ENCODE measurements around the gene HS6ST3. TPM values are rescaled to one million over a fixed set of nuclear protein-coding genes. Genes with fewer than 3 reads are reported as not detected.

Gene HS6ST3
- total RNA-seq, 8 experiments from 2014 or later: 0.04 to 17.2 (median 4.5) TPM

- in situ Hi-C loops (cut with MboI; ENCODE audit: low pct_unique_long_range_greater_than_20kb in 2 of 9, low sequenced_read_pairs in 9 of 9, unreplicated experiment in 9 of 9): no loop called here
- H3K4me3 ChIP-seq: no peak overlapping the region
- no peak overlapping the region for H3K27ac ChIP-seq
- peak in 2 of 8 experiments; percentile 29 to 38 for ATAC-seq (replicated peaks in 6 of 8)
- WGBS, 10 experiments: 0 to 100% (median 90%) methylated on average over 1 to 4 of the region's 4 CpGs; no CpG with 5 or more reads in 2 of the 10 experiments
- H3K4me1 ChIP-seq (replicated peaks in 1 of 2): peaks cover 0 to 3% of the 10 kb centered on the region in 2 donors
These were observed 644.6 kb downstream of the HS6ST3 start for GRCh38 chr13:96734499-96734898.

- in situ Hi-C loops (cut with MboI; ENCODE audit: low pct_unique_long_range_greater_than_20kb in 2 of 9, low sequenced_read_pairs in 9 of 9, unreplicated experiment in 9 of 9): no loop called here
- Histone ChIP-seq H3K27ac (no peak overlapping the region), H3K4me3 (no peak overlapping the region), H3K4me1 (replicated peaks in 1 of 2) (peaks cover 28 to 36% of the 10 kb centered on the region in 2 donors)
- 0 to 75% (median 63%) methylated on average over 1 to 3 of the region's 3 CpGs for WGBS, 10 experiments
- peak in 4 of 8 experiments; percentile 23 to 65 (median 40) for ATAC-seq (replicated peaks in 6 of 8)
These were observed 651.9 kb downstream of the HS6ST3 start for GRCh38 chr13:96741779-96742178.

- peak in 4 of 8 experiments; percentile 18 to 69 (median 42) for ATAC-seq (replicated peaks in 6 of 8)
These were observed 653.6 kb downstream of the HS6ST3 start for GRCh38 chr13:96743296-96744089.

GRCh38 chr13:96744367-96745331 is 654.7 kb downstream of the HS6ST3 start:
- Histone ChIP-seq H3K4me1 (replicated peaks in 1 of 2) (peaks cover 28 to 34% of the 10 kb centered on the region in 2 donors), H3K27ac (no peak overlapping the region), H3K4me3 (no peak overlapping the region)
- ATAC-seq (replicated peaks in 6 of 8): peak in 4 of 8 experiments; percentile 31 to 85 (median 68)
- in situ Hi-C loops (cut with MboI; ENCODE audit: low pct_unique_long_range_greater_than_20kb in 2 of 9, low sequenced_read_pairs in 9 of 9, unreplicated experiment in 9 of 9): no loop called here
- 10 to 60% (median 30%) methylated on average over 2 to 5 of the region's 5 CpGs for WGBS, 10 experiments

More at GRCh38 chr13:96743296-96744089, 653.6 kb downstream of the HS6ST3 start:
- Histone ChIP-seq H3K4me3 (no peak overlapping the region), H3K27ac (no peak overlapping the region), H3K4me1 (replicated peaks in 1 of 2) (peaks cover 28 to 36% of the 10 kb centered on the region in 2 donors)
- in situ Hi-C loops (cut with MboI; ENCODE audit: low pct_unique_long_range_greater_than_20kb in 2 of 9, low sequenced_read_pairs in 9 of 9, unreplicated experiment in 9 of 9): no loop called here
- WGBS, 10 experiments: 0 to 60% (median 21%) methylated on average over 1 to 3 of the region's 3 CpGs

GRCh38 chr13:96746886-96747285 is 657.0 kb downstream of the HS6ST3 start:
- 0 to 92% (median 80%) methylated on average over 1 of the region's 1 CpG; no CpG with 5 or more reads in 3 of the 10 experiments for WGBS, 10 experiments
- no peak overlapping the region for H3K4me3 ChIP-seq

GRCh38 chr13:96749825-96750224 is 659.9 kb downstream of the HS6ST3 start:
- no peak overlapping the region for H3K4me3 ChIP-seq
- H3K27ac ChIP-seq: no peak overlapping the region
- in situ Hi-C loops (cut with MboI; ENCODE audit: low pct_unique_long_range_greater_than_20kb in 2 of 9, low sequenced_read_pairs in 9 of 9, unreplicated experiment in 9 of 9): no loop called here
- H3K4me1 ChIP-seq (replicated peaks in 1 of 2): peaks cover 9% of the 10 kb centered on the region in 2 donors
- ATAC-seq (replicated peaks in 6 of 8): no peak

More at GRCh38 chr13:96746886-96747285, 657.0 kb downstream of the HS6ST3 start:
- Histone ChIP-seq H3K4me1 (replicated peaks in 1 of 2) (peaks cover 28 to 29% of the 10 kb centered on the region in 2 donors), H3K27ac (no peak overlapping the region)
- ATAC-seq (replicated peaks in 6 of 8): no peak
- in situ Hi-C loops (cut with MboI; ENCODE audit: low pct_unique_long_range_greater_than_20kb in 2 of 9, low sequenced_read_pairs in 9 of 9, unreplicated experiment in 9 of 9): no loop called here

GRCh38 chr13:96751089-96751488 is 661.2 kb downstream of the HS6ST3 start:
- H3K4me1 ChIP-seq (replicated peaks in 1 of 2): no peaks in the 10 kb centered on the region
- no peak overlapping the region for H3K27ac ChIP-seq
- WGBS, 10 experiments: 14 to 100% (median 100%) methylated on average over 1 of the region's 1 CpG; no CpG with 5 or more reads in 3 of the 10 experiments
- no peak for ATAC-seq (replicated peaks in 6 of 8)
- no peak overlapping the region for H3K4me3 ChIP-seq
- in situ Hi-C loops (cut with MboI; ENCODE audit: low pct_unique_long_range_greater_than_20kb in 2 of 9, low sequenced_read_pairs in 9 of 9, unreplicated experiment in 9 of 9): no loop called here

GRCh38 chr13:96762876-96763275 is 673.0 kb downstream of the HS6ST3 start:
- ATAC-seq (replicated peaks in 6 of 8): no peak
- no peak overlapping the region for H3K27ac ChIP-seq
- H3K4me1 ChIP-seq (replicated peaks in 1 of 2): peaks cover 6 to 19% of the 10 kb centered on the region in 2 donors
- in situ Hi-C loops (cut with MboI; ENCODE audit: low pct_unique_long_range_greater_than_20kb in 2 of 9, low sequenced_read_pairs in 9 of 9, unreplicated experiment in 9 of 9): no loop called here
- no peak overlapping the region for H3K4me3 ChIP-seq

GRCh38 chr13:96766306-96766705 is 676.4 kb downstream of the HS6ST3 start:
- H3K27ac ChIP-seq: no peak overlapping the region
- in situ Hi-C loops (cut with MboI; ENCODE audit: low pct_unique_long_range_greater_than_20kb in 2 of 9, low sequenced_read_pairs in 9 of 9, unreplicated experiment in 9 of 9): no loop called here

GRCh38 chr13:96768524-96768923 is 678.6 kb downstream of the HS6ST3 start:
- Histone ChIP-seq H3K4me1 (replicated peaks in 1 of 2) (peaks cover 21 to 51% of the 10 kb centered on the region in 2 donors), H3K4me3 (no peak overlapping the region), H3K27ac (no peak overlapping the region)
- WGBS, 10 experiments: 13 to 96% (median 76%) methylated on average over 2 to 6 of the region's 6 CpGs; no CpG with 5 or more reads in 1 of the 10 experiments
- no peak for ATAC-seq (replicated peaks in 6 of 8)
- in situ Hi-C loops (cut with MboI; ENCODE audit: low pct_unique_long_range_greater_than_20kb in 2 of 9, low sequenced_read_pairs in 9 of 9, unreplicated experiment in 9 of 9): no loop called here

More at GRCh38 chr13:96766306-96766705, 676.4 kb downstream of the HS6ST3 start:
- 4 to 96% (median 50%) methylated on average over 1 to 3 of the region's 3 CpGs; no CpG with 5 or more reads in 1 of the 10 experiments for WGBS, 10 experiments
- ATAC-seq (replicated peaks in 6 of 8): peak in 3 of 8 experiments; percentile 15 to 35 (median 29)
- Histone ChIP-seq H3K4me3 (no peak overlapping the region), H3K4me1 (replicated peaks in 1 of 2) (peaks cover 12 to 44% of the 10 kb centered on the region in 2 donors)

- no peak overlapping the region for H3K4me3 ChIP-seq
- peaks cover 21 to 51% of the 10 kb centered on the region in 2 donors for H3K4me1 ChIP-seq (replicated peaks in 1 of 2)
- 0 to 50% (median 25%) methylated on average over 1 of the region's 1 CpG; no CpG with 5 or more reads in 4 of the 10 experiments for WGBS, 10 experiments
- in situ Hi-C loops (cut with MboI; ENCODE audit: low pct_unique_long_range_greater_than_20kb in 2 of 9, low sequenced_read_pairs in 9 of 9, unreplicated experiment in 9 of 9): no loop called here
- ATAC-seq (replicated peaks in 6 of 8): peak in 5 of 8 experiments; percentile 76 to 86 (median 85)
- no peak overlapping the region for H3K27ac ChIP-seq
These were observed 680.0 kb downstream of the HS6ST3 start for GRCh38 chr13:96769874-96770273.

GRCh38 chr13:96771486-96772367 is 681.8 kb downstream of the HS6ST3 start:
- ATAC-seq (replicated peaks in 6 of 8): peak in 3 of 8 experiments; percentile 56 to 74 (median 59)
- H3K4me1 ChIP-seq (replicated peaks in 1 of 2): peaks cover 15 to 37% of the 10 kb centered on the region in 2 donors
- peak overlapping the region in 1 of 2 donors; percentile 40 for H3K27ac ChIP-seq
- WGBS, 10 experiments: 13 to 94% (median 67%) methylated on average over 1 to 6 of the region's 6 CpGs; no CpG with 5 or more reads in 1 of the 10 experiments
- no peak overlapping the region for H3K4me3 ChIP-seq
- in situ Hi-C loops (cut with MboI; ENCODE audit: low pct_unique_long_range_greater_than_20kb in 2 of 9, low sequenced_read_pairs in 9 of 9, unreplicated experiment in 9 of 9): no loop called here

All from motor neuron (in vitro differentiated cells).